ENCODE data around the gene TLE3. TPM values are rescaled to one million over a fixed set of nuclear protein-coding genes. Genes with fewer than 3 reads are reported as not detected.

TLE3 gene
- total RNA-seq, 2 donors from 2014 or later: 115 to 132 TPM

- H3K4me3 Mint-ChIP-seq: no peak overlapping the region
- peaks cover 7% of the 10 kb centered on the region for H3K4me1 Mint-ChIP-seq
- peaks cover 3% of the 10 kb centered on the region for H3K36me3 Mint-ChIP-seq (ENCODE audit: low read depth)
- no peak for ATAC-seq
- no peak for DNase-seq
- no peaks in the 10 kb centered on the region for H3K9me3 ChIP-seq (ENCODE audit: control insufficient read depth, low read length, poor library complexity, severe bottlenecking)
- H3K27me3 Mint-ChIP-seq: no peaks in the 10 kb centered on the region
- peak overlapping the region; percentile 19 for H3K27ac Mint-ChIP-seq
These were observed 62.5 kb downstream of the TLE3 start for GRCh38 chr15:70035051-70035718.

DNA sequence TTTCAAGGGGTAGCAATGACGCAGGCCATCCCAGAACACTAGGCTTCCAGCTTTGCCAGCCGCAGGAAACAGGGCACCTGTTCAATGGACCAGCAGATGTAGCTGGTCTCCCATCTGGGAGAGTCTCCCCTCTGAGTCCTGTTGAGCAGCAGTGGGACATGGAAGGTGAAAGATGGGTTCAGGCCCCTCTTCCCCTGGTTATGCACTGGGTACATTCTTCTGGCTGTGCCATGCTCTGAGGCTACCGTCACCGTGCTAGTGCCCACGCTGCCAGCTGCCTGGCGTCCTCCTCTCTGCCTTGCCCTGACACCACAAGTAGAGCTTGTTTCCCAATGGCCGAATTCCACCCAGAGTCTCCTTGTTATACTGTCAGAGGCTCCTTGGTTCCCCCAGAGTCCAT lies 63.1 kb downstream of the TLE3 start:
- H3K27ac Mint-ChIP-seq: no peak overlapping the region
- H3K27me3 Mint-ChIP-seq: no peaks in the 10 kb centered on the region
- DNase-seq: no peak
- H3K36me3 Mint-ChIP-seq (ENCODE audit: low read depth): peaks cover 3% of the 10 kb centered on the region
- ATAC-seq: no peak
- H3K4me1 Mint-ChIP-seq: peaks cover 7% of the 10 kb centered on the region
- no peak overlapping the region for H3K4me3 Mint-ChIP-seq
- H3K9me3 ChIP-seq (ENCODE audit: control insufficient read depth, low read length, poor library complexity, severe bottlenecking): no peaks in the 10 kb centered on the region

GRCh38 chr15:70034141-70034540 lies 63.6 kb downstream of the TLE3 start:
- peaks cover 3% of the 10 kb centered on the region for H3K36me3 Mint-ChIP-seq (ENCODE audit: low read depth)
- no peak overlapping the region for H3K27ac Mint-ChIP-seq
- no peaks in the 10 kb centered on the region for H3K27me3 Mint-ChIP-seq
- no peak overlapping the region for H3K4me3 Mint-ChIP-seq
- ATAC-seq (no peak), DNase-seq (no peak)
- H3K9me3 ChIP-seq (ENCODE audit: control insufficient read depth, low read length, poor library complexity, severe bottlenecking): no peaks in the 10 kb centered on the region
- H3K4me1 Mint-ChIP-seq: peaks cover 7% of the 10 kb centered on the region

DNA sequence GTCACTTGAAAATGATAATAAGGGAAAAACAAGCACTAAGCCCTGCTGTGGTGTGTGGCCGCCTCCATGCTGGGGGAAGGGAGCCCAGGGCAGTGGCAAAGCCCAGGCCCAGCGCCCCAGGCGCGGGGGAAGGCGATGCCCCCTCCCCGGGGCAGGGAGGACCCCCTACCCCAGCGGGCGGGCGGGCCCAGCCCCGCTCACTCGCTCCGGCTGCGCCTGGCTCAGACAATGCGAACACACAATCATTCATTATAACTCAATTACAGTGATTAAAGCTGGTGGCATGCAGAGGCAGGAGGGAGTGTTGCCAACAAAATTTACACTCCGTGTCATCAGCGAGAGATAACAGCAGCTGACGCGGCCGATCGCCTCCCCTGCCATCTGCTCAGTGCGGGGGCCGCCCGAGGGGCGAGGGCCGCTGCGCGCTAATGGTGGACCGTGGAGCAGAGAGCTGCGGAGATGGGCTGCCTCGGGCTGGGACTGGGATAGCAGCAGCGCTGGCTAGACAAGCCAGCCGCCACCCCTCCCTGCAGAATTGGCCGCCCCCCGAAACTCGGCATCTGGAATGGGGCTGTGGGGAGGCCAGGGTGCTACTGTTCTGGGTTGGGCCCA lies 64.1 kb downstream of the TLE3 start:
- DNase-seq: no peak

GRCh38 chr15:70033109-70033508 lies 64.6 kb downstream of the TLE3 start:
- H3K4me3 Mint-ChIP-seq: no peak overlapping the region
- H3K36me3 Mint-ChIP-seq (ENCODE audit: low read depth): peaks cover 3% of the 10 kb centered on the region
- peaks cover 5% of the 10 kb centered on the region for H3K4me1 Mint-ChIP-seq
- no peak overlapping the region for H3K27ac Mint-ChIP-seq
- DNase-seq (no peak), ATAC-seq (no peak)
- no peaks in the 10 kb centered on the region for H3K9me3 ChIP-seq (ENCODE audit: control insufficient read depth, low read length, poor library complexity, severe bottlenecking)
- H3K27me3 Mint-ChIP-seq: no peaks in the 10 kb centered on the region

More for the DNA sequence above, 64.1 kb downstream of the TLE3 start:
- H3K4me1 Mint-ChIP-seq: peaks cover 7% of the 10 kb centered on the region
- peaks cover 3% of the 10 kb centered on the region for H3K36me3 Mint-ChIP-seq (ENCODE audit: low read depth)
- no peak for ATAC-seq
- no peaks in the 10 kb centered on the region for H3K9me3 ChIP-seq (ENCODE audit: control insufficient read depth, low read length, poor library complexity, severe bottlenecking)
- H3K4me3 Mint-ChIP-seq: no peak overlapping the region
- no peaks in the 10 kb centered on the region for H3K27me3 Mint-ChIP-seq
- no peak overlapping the region for H3K27ac Mint-ChIP-seq

GRCh38 chr15:70032509-70032908 lies 65.2 kb downstream of the TLE3 start:
- Mint-ChIP-seq H3K4me1 (peaks cover 5% of the 10 kb centered on the region), H3K36me3 (ENCODE audit: low read depth) (peaks cover 3% of the 10 kb centered on the region), H3K27ac (no peak overlapping the region), H3K4me3 (no peak overlapping the region), H3K27me3 (no peaks in the 10 kb centered on the region)
- ATAC-seq (no peak), DNase-seq (no peak)
- no peaks in the 10 kb centered on the region for H3K9me3 ChIP-seq (ENCODE audit: control insufficient read depth, low read length, poor library complexity, severe bottlenecking)

DNA sequence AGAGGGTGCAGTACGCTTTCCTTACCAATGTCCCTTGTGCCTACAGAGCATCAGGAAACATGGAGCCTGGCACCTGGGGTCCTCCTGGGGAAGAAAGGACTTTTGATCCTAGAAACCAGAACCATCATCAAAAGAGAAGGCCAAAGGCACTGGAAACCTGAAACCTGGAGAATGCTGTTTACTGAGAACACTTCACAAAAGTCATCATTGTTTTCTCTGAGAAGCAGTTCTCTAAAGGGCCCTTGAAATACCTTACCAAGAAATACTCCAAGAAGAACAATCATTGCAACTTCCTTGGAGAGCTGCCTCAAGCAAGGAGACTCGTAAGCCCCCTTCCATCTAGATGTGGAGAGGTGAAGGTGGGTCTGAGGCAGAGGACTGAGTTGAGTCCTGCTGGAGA lies 66.0 kb downstream of the TLE3 start:
- H3K9me3 ChIP-seq (ENCODE audit: control insufficient read depth, low read length, poor library complexity, severe bottlenecking): no peaks in the 10 kb centered on the region
- H3K27ac Mint-ChIP-seq: no peak overlapping the region
- H3K4me1 Mint-ChIP-seq: peaks cover 3% of the 10 kb centered on the region
- no peak for DNase-seq
- ATAC-seq: no peak
- H3K4me3 Mint-ChIP-seq: no peak overlapping the region
- H3K36me3 Mint-ChIP-seq (ENCODE audit: low read depth): peaks cover 3% of the 10 kb centered on the region
- no peaks in the 10 kb centered on the region for H3K27me3 Mint-ChIP-seq

- no peak for ATAC-seq
- H3K27me3 Mint-ChIP-seq: no peaks in the 10 kb centered on the region
These were observed 66.5 kb downstream of the TLE3 start for GRCh38 chr15:70031261-70031660.

GRCh38 chr15:70030851-70031250 lies 66.9 kb downstream of the TLE3 start:
- ATAC-seq: no peak
- peaks cover 3% of the 10 kb centered on the region for H3K36me3 Mint-ChIP-seq (ENCODE audit: low read depth)
- peaks cover 3% of the 10 kb centered on the region for H3K4me1 Mint-ChIP-seq
- H3K9me3 ChIP-seq (ENCODE audit: control insufficient read depth, low read length, poor library complexity, severe bottlenecking): no peaks in the 10 kb centered on the region
- DNase-seq: no peak
- no peak overlapping the region for H3K4me3 Mint-ChIP-seq
- no peaks in the 10 kb centered on the region for H3K27me3 Mint-ChIP-seq
- no peak overlapping the region for H3K27ac Mint-ChIP-seq

More at GRCh38 chr15:70031261-70031660, 66.5 kb downstream of the TLE3 start:
- H3K9me3 ChIP-seq (ENCODE audit: control insufficient read depth, low read length, poor library complexity, severe bottlenecking): no peaks in the 10 kb centered on the region
- Mint-ChIP-seq H3K4me3 (no peak overlapping the region), H3K4me1 (peaks cover 3% of the 10 kb centered on the region), H3K27ac (no peak overlapping the region), H3K36me3 (ENCODE audit: low read depth) (peaks cover 3% of the 10 kb centered on the region)
- no peak for DNase-seq

GRCh38 chr15:70029297-70029701 lies 68.4 kb downstream of the TLE3 start:
- Mint-ChIP-seq H3K27ac (peak overlapping the region; percentile 19), H3K36me3 (ENCODE audit: low read depth) (peaks cover 3% of the 10 kb centered on the region), H3K27me3 (no peaks in the 10 kb centered on the region), H3K4me1 (peaks cover 1% of the 10 kb centered on the region), H3K4me3 (no peak overlapping the region)
- H3K9me3 ChIP-seq (ENCODE audit: control insufficient read depth, low read length, poor library complexity, severe bottlenecking): no peaks in the 10 kb centered on the region
- DNase-seq (no peak), ATAC-seq (no peak)

DNA sequence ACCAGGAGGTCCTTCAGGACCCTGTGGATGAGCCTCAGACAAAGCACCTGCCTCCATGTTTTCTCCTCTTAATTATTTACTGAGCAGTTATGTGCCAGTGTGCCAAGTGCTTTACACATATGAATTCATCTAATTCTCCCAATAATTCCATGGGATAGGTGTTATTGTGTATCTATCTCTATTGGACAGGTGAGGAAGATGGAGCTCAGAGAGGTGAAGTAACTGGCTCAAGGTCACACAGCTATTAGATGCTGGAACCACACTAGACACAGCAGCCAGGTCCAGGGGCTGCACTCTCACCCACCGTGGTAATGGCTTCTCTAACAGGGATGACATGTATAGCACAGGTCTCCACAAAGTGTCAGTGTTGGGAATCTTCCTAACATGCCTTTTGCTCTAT lies 70.2 kb downstream of the TLE3 start:
- H3K27me3 Mint-ChIP-seq: no peaks in the 10 kb centered on the region
- peaks cover 3% of the 10 kb centered on the region for H3K36me3 Mint-ChIP-seq (ENCODE audit: low read depth)
- H3K27ac Mint-ChIP-seq: no peak overlapping the region
- DNase-seq (no peak), ATAC-seq (no peak)
- H3K4me1 Mint-ChIP-seq: peaks cover 12% of the 10 kb centered on the region
- H3K9me3 ChIP-seq (ENCODE audit: control insufficient read depth, low read length, poor library complexity, severe bottlenecking): no peaks in the 10 kb centered on the region
- H3K4me3 Mint-ChIP-seq: no peak overlapping the region

- Mint-ChIP-seq H3K27me3 (no peaks in the 10 kb centered on the region), H3K4me1 (peaks cover 12% of the 10 kb centered on the region), H3K27ac (no peak overlapping the region), H3K36me3 (ENCODE audit: low read depth) (peaks cover 3% of the 10 kb centered on the region), H3K4me3 (no peak overlapping the region)
- DNase-seq: no peak
- H3K9me3 ChIP-seq (ENCODE audit: control insufficient read depth, low read length, poor library complexity, severe bottlenecking): no peaks in the 10 kb centered on the region
- no peak for ATAC-seq
These were observed 70.7 kb downstream of the TLE3 start for GRCh38 chr15:70026991-70027390.

- DNase-seq (no peak), ATAC-seq (no peak)
- no peaks in the 10 kb centered on the region for H3K36me3 Mint-ChIP-seq (ENCODE audit: low read depth)
- peaks cover 12% of the 10 kb centered on the region for H3K4me1 Mint-ChIP-seq
- H3K27me3 Mint-ChIP-seq: no peaks in the 10 kb centered on the region
- no peak overlapping the region for H3K4me3 Mint-ChIP-seq
- peak overlapping the region; percentile 67 for H3K27ac Mint-ChIP-seq
- H3K9me3 ChIP-seq (ENCODE audit: control insufficient read depth, low read length, poor library complexity, severe bottlenecking): no peaks in the 10 kb centered on the region
These were observed 72.1 kb downstream of the TLE3 start for GRCh38 chr15:70025413-70026296.
